Endodermal cell (in vitro differentiated cells): Measurements from ENCODE around the gene C10orf67. TPM values are rescaled to one million over a fixed set of nuclear protein-coding genes. Genes with fewer than 3 reads are reported as not detected.

Source experiments
- DNase-seq: peaks from one replicate; pipeline ENCODE4 v3.0.0-alpha.2; 2017
- H3K27ac ChIP-seq: 2 replicates; pipeline ENCODE4 v1.5.1; 2013; ENCODE audit warnings: mild to moderate bottlenecking, low read depth, low read length, moderate library complexity
- H3K27me3 ChIP-seq: 2 replicates; pipeline ENCODE4 v1.6.1; 2013; ENCODE audit warnings: mild to moderate bottlenecking, low read length, moderate library complexity; ENCODE audit not compliant: insufficient read depth, control insufficient read depth, poor library complexity, severe bottlenecking
- H3K36me3 ChIP-seq: 2 replicates; pipeline ENCODE4 v1.7.0; 2013; ENCODE audit warnings: mild to moderate bottlenecking, low read length, moderate library complexity; ENCODE audit not compliant: control insufficient read depth, insufficient read depth
- H3K4me1 ChIP-seq: one replicate; pipeline ENCODE4 v1.7.0; 2013; ENCODE audit warnings: low read length; ENCODE audit not compliant: control insufficient read depth, insufficient read depth
- H3K4me3 ChIP-seq: 2 replicates; pipeline ENCODE4 v1.5.1; 2013; ENCODE audit warnings: mild to moderate bottlenecking, low read length, moderate library complexity
- H3K9ac ChIP-seq: 2 replicates; pipeline ENCODE4 v1.6.1; 2013; ENCODE audit warnings: mild to moderate bottlenecking, low read length, moderate library complexity; ENCODE audit not compliant: poor library complexity, severe bottlenecking; ENCODE audit errors: extremely low read depth
- H3K9me3 ChIP-seq: 2 replicates; pipeline ENCODE4 v1.6.1; 2013; ENCODE audit warnings: mild to moderate bottlenecking, low read length, moderate library complexity; ENCODE audit not compliant: control insufficient read depth
- H3K27ac Mint-ChIP-seq: 2 replicates; pipeline ENCODE4 v1.8.0; 2020; ENCODE audit warnings: mixed read lengths
- H3K27me3 Mint-ChIP-seq: 2 replicates; pipeline ENCODE4 v1.8.0; 2021; ENCODE audit warnings: mild to moderate bottlenecking, mixed read lengths; ENCODE audit not compliant: insufficient read depth
- H3K36me3 Mint-ChIP-seq: 2 replicates; pipeline ENCODE4 v1.8.0; 2020; ENCODE audit warnings: low read depth, mixed read lengths
- H3K4me1 Mint-ChIP-seq: 2 replicates; pipeline ENCODE4 v1.8.0; 2020; ENCODE audit warnings: mixed read lengths
- H3K4me3 Mint-ChIP-seq: 2 replicates; pipeline ENCODE4 v1.8.0; 2020; ENCODE audit warnings: mild to moderate bottlenecking, moderate library complexity, mixed read lengths
- H3K9me3 Mint-ChIP-seq: 2 replicates; pipeline ENCODE4 v1.8.0; 2020; ENCODE audit warnings: mild to moderate bottlenecking, mixed read lengths
- CTCF ChIP-seq: fragments of 200-600 bp; sonication (generic); conservative IDR thresholded peaks from 2 replicates; pipeline ENCODE4 v1.5.0; 2021; ENCODE audit warnings: antibody characterized with exemption, mild to moderate bottlenecking
- WGBS, 2 experiments: methylation state at CpG; one replicate each; pipeline versions ENCODE4 v1.1.5 to v1.1.7; 2013; ENCODE audit warnings: missing lambda C conversion rate in 2 of 2, mixed read lengths in 1 of 2; ENCODE audit not compliant: insufficient coverage in 1 of 2, insufficient read length in 1 of 2; 5-methylcytosine and 5-hydroxymethylcytosine counted together
- total RNA-seq, 2 donors: library from RNA; stranded (reverse); fragmentation: NEBNext Ultra II Directional in 1 of 2; extraction: Animal tissue kit (Norgen Biotek cat#: 25700) in 1 of 2; gene quantifications; 2 replicates in 1 of 2; 3 replicates in 1 of 2; pipeline ENCODE4 v1.2.1, GENCODE V29; 2021

Gene C10orf67
- total RNA-seq, 2 donors from 2014 or later: not detected

- no peak overlapping the region for H3K27ac Mint-ChIP-seq
- Histone ChIP-seq H3K27ac (no peak overlapping the region), H3K36me3 (no peaks in the 10 kb centered on the region), H3K9ac (no peak overlapping the region), H3K4me1 (no peaks in the 10 kb centered on the region), H3K9me3 (no peaks in the 10 kb centered on the region), H3K4me3 (no peak overlapping the region), H3K27me3 (no peaks in the 10 kb centered on the region)
- no peak overlapping the region for H3K4me3 Mint-ChIP-seq
- no peaks in the 10 kb centered on the region for H3K27me3 Mint-ChIP-seq
- no peaks in the 10 kb centered on the region for H3K4me1 Mint-ChIP-seq
- no peaks in the 10 kb centered on the region for H3K9me3 Mint-ChIP-seq
- no peaks in the 10 kb centered on the region for H3K36me3 Mint-ChIP-seq
- WGBS, 2 experiments: 83 to 94% methylated on average over 2 to 3 of the region's 3 CpGs
- no peak for TF ChIP-seq CTCF
- DNase-seq: no peak
Measured at GRCh38 chr10:23386052-23386451, 41.5 kb upstream of the C10orf67 start.

GRCh38 chr10:23384364-23384763, 39.8 kb upstream of the C10orf67 start:
- Mint-ChIP-seq H3K36me3 (no peaks in the 10 kb centered on the region), H3K9me3 (no peaks in the 10 kb centered on the region), H3K27me3 (no peaks in the 10 kb centered on the region), H3K27ac (no peak overlapping the region), H3K4me1 (no peaks in the 10 kb centered on the region), H3K4me3 (no peak overlapping the region)
- Histone ChIP-seq H3K36me3 (no peaks in the 10 kb centered on the region), H3K4me3 (no peak overlapping the region), H3K9me3 (no peaks in the 10 kb centered on the region), H3K9ac (no peak overlapping the region), H3K27me3 (no peaks in the 10 kb centered on the region), H3K27ac (no peak overlapping the region), H3K4me1 (no peaks in the 10 kb centered on the region)
- no peak for DNase-seq
- TF ChIP-seq CTCF: no peak
- 89% methylated on average over 1 of the region's 1 CpG; no CpG with 5 or more reads in 1 of the 2 experiments for WGBS, 2 experiments

- TF ChIP-seq CTCF: no peak
- no peak for DNase-seq
- no peaks in the 10 kb centered on the region for H3K9me3 ChIP-seq
- WGBS, 2 experiments: 100% methylated on average over 2 of the region's 2 CpGs; no CpG with 5 or more reads in 1 of the 2 experiments
- Mint-ChIP-seq H3K4me3 (no peak overlapping the region), H3K4me1 (no peaks in the 10 kb centered on the region), H3K27me3 (no peaks in the 10 kb centered on the region), H3K9me3 (no peaks in the 10 kb centered on the region), H3K27ac (no peak overlapping the region), H3K36me3 (no peaks in the 10 kb centered on the region)
- H3K9ac ChIP-seq: no peak overlapping the region
- no peaks in the 10 kb centered on the region for H3K36me3 ChIP-seq
- H3K27me3 ChIP-seq: no peaks in the 10 kb centered on the region
- no peak overlapping the region for H3K4me3 ChIP-seq
- H3K27ac ChIP-seq: no peak overlapping the region
- no peaks in the 10 kb centered on the region for H3K4me1 ChIP-seq
Measured at GRCh38 chr10:23383637-23384036, 39.0 kb upstream of the C10orf67 start.
